ENCODE measurements around the gene PFN1.

DNA sequence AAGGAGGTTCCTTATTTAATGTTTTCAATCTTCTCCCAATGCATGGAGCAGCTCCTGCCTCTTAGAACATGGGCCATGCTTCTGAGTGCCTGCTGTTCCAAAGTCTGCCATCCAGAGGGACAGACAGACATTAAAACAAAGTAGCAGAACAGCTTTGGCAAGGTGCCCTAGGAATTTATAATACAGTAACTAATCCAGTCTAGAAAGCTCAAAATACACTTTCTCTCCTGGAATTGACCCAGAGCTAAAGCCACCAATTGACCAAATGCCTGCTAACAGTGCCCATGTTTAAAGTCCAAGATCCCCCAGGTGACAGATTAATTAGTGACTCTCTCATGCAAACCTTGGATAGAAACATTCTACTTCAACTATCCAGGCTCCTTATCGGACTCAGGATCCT, 34.3 kb downstream of the PFN1 start:
- TF ChIP-seq, protein P1, sequence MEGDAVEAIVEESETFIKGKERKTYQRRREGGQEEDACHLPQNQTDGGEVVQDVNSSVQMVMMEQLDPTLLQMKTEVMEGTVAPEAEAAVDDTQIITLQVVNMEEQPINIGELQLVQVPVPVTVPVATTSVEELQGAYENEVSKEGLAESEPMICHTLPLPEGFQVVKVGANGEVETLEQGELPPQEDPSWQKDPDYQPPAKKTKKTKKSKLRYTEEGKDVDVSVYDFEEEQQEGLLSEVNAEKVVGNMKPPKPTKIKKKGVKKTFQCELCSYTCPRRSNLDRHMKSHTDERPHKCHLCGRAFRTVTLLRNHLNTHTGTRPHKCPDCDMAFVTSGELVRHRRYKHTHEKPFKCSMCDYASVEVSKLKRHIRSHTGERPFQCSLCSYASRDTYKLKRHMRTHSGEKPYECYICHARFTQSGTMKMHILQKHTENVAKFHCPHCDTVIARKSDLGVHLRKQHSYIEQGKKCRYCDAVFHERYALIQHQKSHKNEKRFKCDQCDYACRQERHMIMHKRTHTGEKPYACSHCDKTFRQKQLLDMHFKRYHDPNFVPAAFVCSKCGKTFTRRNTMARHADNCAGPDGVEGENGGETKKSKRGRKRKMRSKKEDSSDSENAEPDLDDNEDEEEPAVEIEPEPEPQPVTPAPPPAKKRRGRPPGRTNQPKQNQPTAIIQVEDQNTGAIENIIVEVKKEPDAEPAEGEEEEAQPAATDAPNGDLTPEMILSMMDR (IDR thresholded peaks at IDR 0.05; ENCODE audit: poor library complexity, severe bottlenecking): no peak
- TF ChIP-seq EP300 (conservative IDR thresholded peaks at IDR 0.05; ENCODE audit: poor library complexity, severe bottlenecking): no peak
